ENCODE results near the gene ZNF598. TPM values are rescaled to one million over a fixed set of nuclear protein-coding genes. Genes with fewer than 3 reads are reported as not detected.

Gene ZNF598
- polyA plus RNA-seq, 4 donors, result 17.6 to 27.5 (median 18.1) TPM

GRCh38 chr16:1978476-1979120 is 31.0 kb downstream of the ZNF598 start:
- no peak for DNase-seq (ENCODE audit: low read depth in 4 of 4, low spot score in 3 of 4)

- no peak for DNase-seq (ENCODE audit: low read depth in 4 of 4, low spot score in 3 of 4)
Measured at GRCh38 chr16:1977875-1978268, 31.7 kb downstream of the ZNF598 start.

GRCh38 chr16:1976951-1977874 is 32.4 kb downstream of the ZNF598 start:
- no peak for DNase-seq (ENCODE audit: low read depth in 4 of 4, low spot score in 3 of 4)

- no peak for DNase-seq (ENCODE audit: low read depth in 4 of 4, low spot score in 3 of 4)
Measured at GRCh38 chr16:1976216-1976520, 33.5 kb downstream of the ZNF598 start.

- DNase-seq (ENCODE audit: low read depth in 4 of 4, low spot score in 3 of 4), result no peak
Measured at GRCh38 chr16:1975432-1976215, 34.0 kb downstream of the ZNF598 start.

GRCh38 chr16:1974157-1975070 is 35.2 kb downstream of the ZNF598 start:
- no peak for DNase-seq (ENCODE audit: low read depth in 4 of 4, low spot score in 3 of 4)

- no peak for DNase-seq (ENCODE audit: low read depth in 4 of 4, low spot score in 3 of 4)
Measured at GRCh38 chr16:1973461-1974156, 36.0 kb downstream of the ZNF598 start.

GRCh38 chr16:1972490-1972877 is 37.1 kb downstream of the ZNF598 start:
- no peak for DNase-seq (ENCODE audit: low read depth in 4 of 4, low spot score in 3 of 4)

DNA sequence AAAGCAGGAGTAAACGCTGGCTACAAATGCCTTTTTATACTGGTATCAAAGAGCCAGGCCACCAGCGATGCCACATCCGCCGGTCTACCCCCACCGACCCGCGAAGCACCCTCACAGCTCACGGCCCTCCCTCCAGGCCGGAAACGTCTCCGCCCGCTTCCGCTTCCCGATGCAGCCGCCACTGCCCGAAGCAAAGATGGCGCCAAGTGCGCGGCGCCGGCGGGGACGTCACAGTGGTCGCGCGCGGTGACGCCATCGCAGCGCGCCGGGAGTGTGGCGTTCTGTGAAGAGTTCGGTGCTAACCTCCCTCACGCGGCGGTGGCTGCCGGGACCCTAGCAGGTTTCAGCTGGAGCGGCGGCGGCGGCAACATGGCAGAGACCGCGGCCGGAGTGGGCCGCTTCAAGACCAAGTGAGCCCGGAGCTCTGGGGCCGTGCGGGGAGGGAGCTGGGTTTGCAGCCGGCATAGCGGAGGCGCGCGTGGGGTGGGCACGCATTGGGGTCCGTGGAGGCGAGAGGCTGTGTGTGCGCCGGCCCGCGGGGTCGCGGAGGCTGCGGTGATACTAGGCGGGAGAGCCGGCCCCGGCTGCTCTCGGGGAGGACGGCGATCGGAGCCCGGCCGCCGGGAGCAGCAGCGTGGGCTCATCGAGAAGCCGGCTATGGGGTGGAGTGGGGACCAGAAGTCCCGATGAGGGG is 37.7 kb downstream of the ZNF598 start, which contains the start of gene TBL3:
Gene TBL3 (plus strand): TSS at position 258 of the 694 bp plus-strand sequence. CDS start 112 bp downstream, at position 370.
- peak; percentile 86 to 90 (median 88) for DNase-seq (ENCODE audit: low read depth in 4 of 4, low spot score in 3 of 4)

GRCh38 chr16:1968146-1968953 is 41.3 kb downstream of the ZNF598 start:
- DNase-seq (ENCODE audit: low read depth in 4 of 4, low spot score in 3 of 4), result no peak

DNA sequence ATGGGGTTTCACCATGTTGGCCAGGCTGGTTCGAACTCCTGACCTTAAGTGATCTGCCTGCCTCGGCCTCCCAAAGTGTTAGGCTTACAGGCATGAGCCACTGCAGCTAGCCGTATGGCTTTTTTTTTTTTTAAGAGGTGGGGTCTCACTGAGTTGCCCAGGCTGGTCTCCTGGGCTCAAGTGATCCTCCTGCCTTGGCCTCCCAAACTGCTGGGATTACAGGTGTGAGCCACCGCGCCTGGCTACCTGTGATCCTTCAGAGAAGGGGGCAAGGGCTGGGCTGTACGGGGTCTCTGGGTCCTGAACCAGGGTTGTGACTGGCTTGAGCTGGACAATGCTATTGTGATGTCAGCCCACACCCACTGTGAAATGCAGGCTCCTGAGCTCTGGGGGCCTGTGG is 43.2 kb downstream of the ZNF598 start, which contains the start of gene RNF151:
Gene RNF151 (plus strand): TSS at position 397 of the 400 bp plus-strand sequence. CDS start 26 bp downstream, outside the sequence.
- DNase-seq (ENCODE audit: low read depth in 4 of 4, low spot score in 3 of 4), result no peak

GRCh38 chr16:1965396-1966001 is 44.1 kb downstream of the ZNF598 start:
- DNase-seq (ENCODE audit: low read depth in 4 of 4, low spot score in 3 of 4), result no peak

DNA sequence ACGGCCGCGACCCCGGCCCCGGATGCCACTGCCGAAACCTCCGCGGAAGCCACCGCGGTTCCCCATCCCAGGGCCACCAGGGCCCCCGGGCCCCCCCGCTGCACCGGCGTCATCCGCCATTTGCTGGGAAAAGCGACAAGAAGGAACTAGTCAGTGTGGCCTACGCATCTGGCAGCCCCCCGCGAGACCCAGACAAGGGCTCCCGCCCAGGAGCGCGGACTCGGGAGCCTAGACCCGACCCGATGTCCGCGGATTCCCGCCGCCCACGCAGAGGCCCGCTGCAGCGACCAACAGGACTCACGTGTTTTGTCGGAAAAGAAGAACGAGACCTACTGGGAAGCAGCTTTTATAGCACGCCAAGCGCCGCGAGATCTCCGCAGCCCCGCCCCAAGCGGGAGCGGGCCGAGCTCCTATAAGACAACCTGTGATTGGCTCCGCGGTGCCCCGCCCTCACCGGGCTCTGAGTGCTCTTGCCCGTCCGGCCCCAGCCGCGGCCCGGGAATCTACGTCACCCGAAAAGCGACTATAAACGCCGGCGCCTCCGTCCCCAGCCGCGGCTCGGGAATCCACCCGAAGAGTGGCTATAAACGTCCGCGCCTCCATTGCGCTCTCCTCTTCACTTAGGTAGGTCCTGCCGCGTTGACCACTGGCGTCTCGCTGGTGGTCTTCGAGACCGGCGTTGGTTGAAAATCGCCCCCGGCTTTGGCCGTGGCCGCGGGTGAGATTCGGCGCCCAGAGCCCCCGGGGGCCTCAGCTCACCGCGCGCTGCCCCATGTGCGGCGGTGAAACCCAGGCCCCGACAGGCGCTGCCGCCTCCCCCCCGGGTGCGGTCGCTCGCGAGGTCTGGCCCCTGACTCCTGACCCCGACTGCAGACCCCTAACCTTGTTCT is 44.9 kb downstream of the ZNF598 start, which contains the start of gene RPS2:
Gene RPS2 (minus strand): TSS at position 321 of the 890 bp plus-strand sequence. CDS start 201 bp downstream, at position 120.
- DNase-seq (ENCODE audit: low read depth in 4 of 4, low spot score in 3 of 4), result peak; percentile 93 to 98 (median 96)

DNA sequence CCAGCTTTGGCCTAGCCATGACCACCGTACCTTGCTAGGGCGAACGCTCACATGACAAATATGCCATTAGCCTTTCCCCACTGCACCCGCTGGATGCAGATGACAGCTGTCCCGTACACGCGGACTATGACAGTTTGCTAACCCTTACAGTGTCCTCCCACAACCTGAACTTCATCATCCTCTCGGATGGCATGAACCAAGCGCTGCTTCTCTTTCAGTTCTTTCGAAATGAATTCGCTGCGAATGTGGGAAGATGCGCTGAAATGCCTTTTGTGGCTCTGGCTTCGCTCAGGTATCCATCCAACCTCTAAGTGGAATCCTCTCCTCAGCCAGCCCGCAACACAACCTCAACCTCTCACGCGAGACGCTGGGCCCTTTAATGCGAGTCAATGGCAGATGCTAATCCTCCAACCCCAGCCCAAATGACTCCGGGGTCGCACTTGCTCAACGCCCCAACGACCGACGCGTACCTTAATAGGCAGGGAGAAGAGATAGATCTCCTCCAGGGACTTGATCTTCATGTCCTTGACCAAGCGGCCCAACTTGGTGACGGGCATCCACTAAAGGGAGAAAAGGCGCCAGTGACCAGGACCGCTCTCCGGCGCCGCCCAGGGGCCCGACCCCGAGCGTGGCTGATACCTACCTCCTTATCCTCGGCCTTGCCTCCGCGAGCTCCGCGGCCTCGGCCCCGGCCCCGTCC is 45.7 kb downstream of the ZNF598 start:
- DNase-seq (ENCODE audit: low read depth in 4 of 4, low spot score in 3 of 4), result no peak

Data from right renal pelvis (tissue), 4 donors.